ENCODE results near the gene SNX11.

- TF ChIP-seq CTCF (IDR thresholded peaks at IDR 0.05) (no peak), EP300 (IDR thresholded peaks at IDR 0.05) (no peak), POLR2A (IDR thresholded peaks at IDR 0.05) (no peak)
Measured at GRCh38 chr17:48095611-48096010, 12.0 kb upstream of the SNX11 start.
